Measurements from ENCODE around the gene TMEM221. TPM values are rescaled to one million over a fixed set of nuclear protein-coding genes. Genes with fewer than 3 reads are reported as not detected.

The TMEM221 gene
- total and polyA plus RNA-seq, 2 donors (not counting 3 experiments of a cell fraction or from before 2014, with no cell fraction given): 0.08 TPM; not detected in 1

DNA sequence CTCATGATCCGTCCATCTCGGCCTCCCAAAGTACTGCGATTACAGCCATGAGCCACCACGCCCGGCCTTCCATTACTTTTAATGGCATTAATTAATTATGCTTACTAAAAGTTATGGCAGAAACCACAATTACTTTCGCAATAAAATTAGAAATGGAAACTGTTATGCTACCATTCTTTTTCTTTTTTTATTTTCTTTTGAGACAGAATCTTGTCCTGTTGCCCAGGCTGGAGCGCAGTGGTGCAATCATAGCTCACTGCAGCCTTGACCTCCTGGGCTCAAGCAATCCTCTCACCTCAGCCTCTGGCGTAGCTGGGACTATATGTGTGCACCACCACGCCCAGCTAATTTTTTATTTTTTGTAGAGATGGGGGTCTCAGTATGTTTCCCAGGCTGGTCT, 38.5 kb downstream of the TMEM221 start:
- BruUV-seq (replicated peaks): no TSS peak

More for the DNA sequence above, 38.5 kb downstream of the TMEM221 start:
- no peak for DNase-seq (ENCODE audit: low read depth, low spot score)
- POLR2A ChIA-PET: no interaction called here
- CTCF ChIA-PET: interaction anchor here (1.1 kb wide), 1 partner anchor 19 kb away, joined by 3 read pairs; no protein-coding TSS in a partner anchor
- intact Hi-C loops (cut with micrococcal nuclease) (loop anchor here (10.0 kb wide), 1 partner anchor 145 kb away; the partner anchor contains the start of gene COLGALT1), dilution Hi-C loops (cut with MboI; ENCODE audit: extremely low pct_ligation_motif_present, low sequenced_read_pairs) (no loop called here)
- Histone ChIP-seq H3K36me3 (ENCODE audit: control insufficient read depth in 2 of 2, extremely low read depth in 1 of 2, insufficient read depth in 2 of 2, low read length in 2 of 2) (no peaks in the 10 kb centered on the region), H3K27me3 (ENCODE audit: control insufficient read depth in 2 of 2, insufficient read depth in 2 of 2, low read length in 2 of 2) (no peaks in the 10 kb centered on the region), H3K27ac (ENCODE audit: insufficient read depth, low read depth, low read length) (no peak overlapping the region), H3K9ac (replicated peaks; ENCODE audit: extremely low read depth, insufficient read depth, low read length) (no peak overlapping the region), H2AFZ (ENCODE audit: low read depth, low read length) (no peak overlapping the region), H3K4me1 (ENCODE audit: control insufficient read depth, extremely low read depth, insufficient read depth, low read length) (peaks cover 39% of the 10 kb centered on the region), H3K4me3 (replicated peaks in 1 of 3; ENCODE audit: insufficient read depth in 1 of 3, low read depth in 1 of 3, low read length in 3 of 3) (no peak overlapping the region), H3K4me2 (ENCODE audit: insufficient read depth, low read length) (no peak overlapping the region), H3K9me1 (replicated peaks; ENCODE audit: control insufficient read depth, extremely low read depth, insufficient read depth, low read length) (no peaks in the 10 kb centered on the region), H3K9me3 (replicated peaks; ENCODE audit: control insufficient read depth, insufficient read depth, low read length) (no peaks in the 10 kb centered on the region), H4K20me1 (replicated peaks; ENCODE audit: control insufficient read depth, extremely low read depth, insufficient read depth, low read length) (no peaks in the 10 kb centered on the region), H3K79me2 (ENCODE audit: control insufficient read depth, insufficient read depth, low read length) (peaks cover 4% of the 10 kb centered on the region)
- FAIRE-seq: no peak
- TF ChIP-seq MYC (IDR thresholded peaks at IDR 0.05; ENCODE audit: low read depth, low read length): no peak
- TF ChIP-seq POLR2AphosphoS5 (IDR thresholded peaks at IDR 0.05; ENCODE audit: insufficient read depth, low read depth, low read length): no peak
- no peak for TF ChIP-seq POLR2A (IDR thresholded peaks at IDR 0.05; ENCODE audit: low read depth, low read length)
- no peak for TF ChIP-seq JUN (IDR thresholded peaks at IDR 0.05; ENCODE audit: borderline replicate concordance, insufficient read depth, insufficient read length, low read depth)
- TF ChIP-seq, protein P1, sequence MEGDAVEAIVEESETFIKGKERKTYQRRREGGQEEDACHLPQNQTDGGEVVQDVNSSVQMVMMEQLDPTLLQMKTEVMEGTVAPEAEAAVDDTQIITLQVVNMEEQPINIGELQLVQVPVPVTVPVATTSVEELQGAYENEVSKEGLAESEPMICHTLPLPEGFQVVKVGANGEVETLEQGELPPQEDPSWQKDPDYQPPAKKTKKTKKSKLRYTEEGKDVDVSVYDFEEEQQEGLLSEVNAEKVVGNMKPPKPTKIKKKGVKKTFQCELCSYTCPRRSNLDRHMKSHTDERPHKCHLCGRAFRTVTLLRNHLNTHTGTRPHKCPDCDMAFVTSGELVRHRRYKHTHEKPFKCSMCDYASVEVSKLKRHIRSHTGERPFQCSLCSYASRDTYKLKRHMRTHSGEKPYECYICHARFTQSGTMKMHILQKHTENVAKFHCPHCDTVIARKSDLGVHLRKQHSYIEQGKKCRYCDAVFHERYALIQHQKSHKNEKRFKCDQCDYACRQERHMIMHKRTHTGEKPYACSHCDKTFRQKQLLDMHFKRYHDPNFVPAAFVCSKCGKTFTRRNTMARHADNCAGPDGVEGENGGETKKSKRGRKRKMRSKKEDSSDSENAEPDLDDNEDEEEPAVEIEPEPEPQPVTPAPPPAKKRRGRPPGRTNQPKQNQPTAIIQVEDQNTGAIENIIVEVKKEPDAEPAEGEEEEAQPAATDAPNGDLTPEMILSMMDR (IDR thresholded peaks at IDR 0.05; ENCODE audit: extremely low read depth in 1 of 2, insufficient read depth in 1 of 2, low read depth in 1 of 2, low read length in 2 of 2): no peak
- TF ChIP-seq FOS (IDR thresholded peaks at IDR 0.05; ENCODE audit: borderline replicate concordance, insufficient read depth, low read length): no peak
- TF ChIP-seq GATA2 (IDR thresholded peaks at IDR 0.05; ENCODE audit: insufficient read depth, insufficient read length, low read depth, low read length): no peak
- TF ChIP-seq, protein P2, sequence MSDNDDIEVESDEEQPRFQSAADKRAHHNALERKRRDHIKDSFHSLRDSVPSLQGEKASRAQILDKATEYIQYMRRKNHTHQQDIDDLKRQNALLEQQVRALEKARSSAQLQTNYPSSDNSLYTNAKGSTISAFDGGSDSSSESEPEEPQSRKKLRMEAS (IDR thresholded peaks at IDR 0.05; ENCODE audit: insufficient read depth, insufficient read length): no peak
- no peak for TF ChIP-seq EZH2 (IDR thresholded peaks at IDR 0.05; ENCODE audit: borderline replicate concordance, low read depth, low read length, severe bottlenecking)

All from endothelial cell of umbilical vein (primary cell).